GM12878 (cell line): ENCODE measurements around the gene TEC. TPM values are rescaled to one million over a fixed set of nuclear protein-coding genes. Genes with fewer than 3 reads are reported as not detected.

Experiments
- ATAC-seq: fragments of 200-7000 bp; cut with Tn5 transposase; 3 replicates; pipeline ENCODE4 v1.9.1; 2020; ENCODE audit warnings: mild to moderate bottlenecking, moderate library complexity
- BruUV-seq: library from RNA; stranded (reverse); fragments of 400-500 nt; replicated peaks from 2 replicates; lab custom pipeline; 2021; lab: Mats Ljungman, UMichigan
- CTCF ChIA-PET: fragments of 300-600 bp; sonication (Branson Sonifier 250); formaldehyde crosslinking; extraction: SDS; loops from one replicate; lab custom pipeline; 2021; ENCODE audit warnings: inconsistent platforms; lab: Yijun Ruan, JAX
- POLR2A ChIA-PET: fragments of 350-600 bp; formaldehyde crosslinking; extraction: SDS; loops from one replicate; lab custom pipeline; 2021; ENCODE audit warnings: inconsistent platforms; lab: Charles Lee
- RAD21 ChIA-PET: fragments of 300-600 bp; sonication (Branson Sonifier 250); formaldehyde crosslinking; loops from one replicate; lab custom pipeline; 2023; ENCODE audit warnings: antibody characterized with exemption; ENCODE audit not compliant: unreplicated experiment; lab: Charles Lee
- SMC1A ChIA-PET: fragments of 300-600 bp; sonication (Branson Sonifier 250); formaldehyde crosslinking; loops from one replicate; lab custom pipeline; 2023; ENCODE audit not compliant: unreplicated experiment, uncharacterized antibody; lab: Charles Lee
- DNase-seq: peaks from one replicate; pipeline ENCODE4 v3.0.0-alpha.2; 2011; ENCODE audit warnings: low read depth, low spot score
- FAIRE-seq: peaks from 3 replicates; lab custom pipeline; 2011; peaks lifted over from hg19 to GRCh38; lab: Jason Lieb, UNC
- H2AFZ ChIP-seq: 2 replicates; pipeline ENCODE4 v1.6.0; 2011; ENCODE audit warnings: low read depth, low read length, control low read depth; ENCODE audit not compliant: control insufficient read depth
- H3K27ac ChIP-seq: 2 replicates; pipeline ENCODE4 v1.5.1; 2011; ENCODE audit warnings: control low read depth; ENCODE audit not compliant: control insufficient read depth, insufficient read depth
- H3K27me3 ChIP-seq, 2 experiments: replicated peaks in 1 of 2; 2 replicates each; pipeline versions ENCODE4 v1.6.0 to v1.6.1; 2011; ENCODE audit warnings: low read length in 1 of 2; ENCODE audit not compliant: control insufficient read depth in 2 of 2, insufficient read depth in 2 of 2
- H3K36me3 ChIP-seq, 2 experiments: 2 replicates each; pipeline ENCODE4 v1.5.1; 2011; ENCODE audit warnings: low read length in 1 of 2; ENCODE audit not compliant: control insufficient read depth in 2 of 2, insufficient read depth in 2 of 2
- H3K4me1 ChIP-seq: 2 replicates; pipeline ENCODE4 v1.6.1; 2011; ENCODE audit warnings: mild to moderate bottlenecking, low read length, moderate library complexity, mixed read lengths; ENCODE audit not compliant: control insufficient read depth, insufficient read depth
- H3K4me2 ChIP-seq: 2 replicates; pipeline ENCODE4 v1.6.0; 2011; ENCODE audit warnings: control low read depth; ENCODE audit not compliant: control insufficient read depth, insufficient read depth
- H3K4me3 ChIP-seq: fragments of 200-600 bp; sonication (generic); 2 replicates; pipeline ENCODE4 v1.5.1; 2016
- H3K79me2 ChIP-seq: 2 replicates; pipeline ENCODE4 v1.6.0; 2011; ENCODE audit warnings: low read length; ENCODE audit not compliant: control insufficient read depth, insufficient read depth
- H3K9ac ChIP-seq: 2 replicates; pipeline ENCODE4 v1.8.0; 2011; ENCODE audit warnings: low read length, control low read depth, mixed read lengths; ENCODE audit not compliant: control insufficient read depth, insufficient read depth
- H3K9me3 ChIP-seq: replicated peaks from 3 replicates; pipeline ENCODE4 v1.5.1; 2011; ENCODE audit warnings: mild to moderate bottlenecking, low read length; ENCODE audit not compliant: control insufficient read depth, insufficient read depth
- H4K20me1 ChIP-seq: 2 replicates; pipeline ENCODE4 v1.6.0; 2011; ENCODE audit not compliant: control insufficient read depth, insufficient read depth
- ATF2 ChIP-seq: IDR thresholded peaks from 2 replicates; pipeline ENCODE4 v1.6.1; 2012; ENCODE audit warnings: low read length, inconsistent platforms
- BRCA1 ChIP-seq: IDR thresholded peaks from 2 replicates; pipeline ENCODE4 v1.6.1; 2011; ENCODE audit warnings: low read depth, low read length, improper control_type of control experiment
- HDAC2 ChIP-seq: fragments of 200-600 bp; sonication (generic); IDR thresholded peaks from 2 replicates; pipeline ENCODE4 v1.6.1; 2017
- HSF1 ChIP-seq: fragments of 150-350 bp; IDR thresholded peaks from 2 replicates; pipeline ENCODE4 v1.6.1; 2014; ENCODE audit warnings: mild to moderate bottlenecking, low read depth, low read length
- IKZF1 ChIP-seq: fragments of 450-650 bp; conservative IDR thresholded peaks from 2 replicates; pipeline ENCODE4 v1.6.1; 2017; ENCODE audit warnings: antibody characterized with exemption, mild to moderate bottlenecking
- IKZF2 ChIP-seq, 2 experiments: fragments of 450-650 bp; IDR thresholded peaks; 2 replicates each; pipeline ENCODE4 v1.6.1; 2017; ENCODE audit warnings: mild to moderate bottlenecking in 2 of 2, moderate library complexity in 2 of 2
- MTA2 ChIP-seq: fragments of 450-650 bp; IDR thresholded peaks from 2 replicates; pipeline ENCODE4 v1.6.1; 2016; ENCODE audit warnings: low read depth, mild to moderate bottlenecking, moderate library complexity
- MYB ChIP-seq: fragments of 150-350 bp; IDR thresholded peaks from 2 replicates; pipeline ENCODE4 v1.6.1; 2014; ENCODE audit warnings: mild to moderate bottlenecking, low read depth, low read length, borderline replicate concordance
- NBN ChIP-seq: fragments of 450-650 bp; IDR thresholded peaks from 2 replicates; pipeline ENCODE4 v1.6.1; 2016
- NFIC ChIP-seq: IDR thresholded peaks from 2 replicates; pipeline ENCODE4 v1.6.1; 2012; ENCODE audit warnings: low read depth, mild to moderate bottlenecking, inconsistent platforms, low read length, moderate library complexity
- NR2C1 ChIP-seq: fragments of 450-650 bp; IDR thresholded peaks from 2 replicates; pipeline ENCODE4 v1.6.1; 2017; ENCODE audit warnings: antibody characterized with exemption, mild to moderate bottlenecking, moderate library complexity
- PAX5 ChIP-seq: IDR thresholded peaks from 2 replicates; pipeline ENCODE4 v1.6.1; 2011; ENCODE audit warnings: low read depth, low read length, borderline replicate concordance
- POLR2AphosphoS5 ChIP-seq: IDR thresholded peaks from 2 replicates; pipeline ENCODE4 v1.6.1; 2011; ENCODE audit warnings: mild to moderate bottlenecking, low read length, inconsistent platforms
- RELB ChIP-seq: fragments of 450-650 bp; IDR thresholded peaks from 2 replicates; pipeline ENCODE4 v1.6.1; 2017; ENCODE audit warnings: low read depth, mild to moderate bottlenecking, moderate library complexity
- RUNX3 ChIP-seq: IDR thresholded peaks from 2 replicates; pipeline ENCODE4 v1.6.1; 2012; ENCODE audit warnings: low read length, inconsistent platforms
- SPI1 ChIP-seq: IDR thresholded peaks from 2 replicates; pipeline ENCODE4 v1.6.1; 2011; ENCODE audit warnings: low read depth, mild to moderate bottlenecking, low read length, moderate library complexity, borderline replicate concordance; ENCODE audit not compliant: insufficient read depth
- SREBF2 ChIP-seq: IDR thresholded peaks from 2 replicates; pipeline ENCODE4 v1.6.1; 2012; ENCODE audit warnings: mild to moderate bottlenecking, low read length
- USF1 ChIP-seq: IDR thresholded peaks from 2 replicates; pipeline ENCODE4 v1.6.1; 2011; ENCODE audit warnings: borderline replicate concordance, low read depth, mild to moderate bottlenecking, moderate library complexity, mixed read lengths, low read length; ENCODE audit not compliant: insufficient read depth; ENCODE audit errors: extremely low read length
- ZBED1 ChIP-seq: IDR thresholded peaks from 2 replicates; pipeline ENCODE4 v1.6.1; 2016; ENCODE audit warnings: borderline replicate concordance
- ZNF384 ChIP-seq: IDR thresholded peaks from 2 replicates; pipeline ENCODE4 v1.6.1; 2012; ENCODE audit warnings: low read depth, mild to moderate bottlenecking, low read length, improper control_type of control experiment, borderline replicate concordance
- WGBS: methylation state at CpG from one replicate; pipeline ENCODE4 v1.1.6; 2016; ENCODE audit warnings: low lambda C conversion rate; ENCODE audit not compliant: insufficient replicate concordance, insufficient coverage; ENCODE audit errors: missing lambda C conversion rate; 5-methylcytosine and 5-hydroxymethylcytosine counted together
- in situ Hi-C: fragments of 300-500 bp; cut with MboI; formaldehyde crosslinking; loops from 9 replicates; pipeline ENCODE4 v1.14.3; 2018; ENCODE audit warnings: mixed read lengths
- intact Hi-C: fragments of 100-400 bp; cut with micrococcal nuclease; formaldehyde crosslinking; loops from one replicate; pipeline ENCODE4 v1.14.2; 2022; ENCODE audit not compliant: unreplicated experiment
- polyA plus RNA-seq, 11 experiments: library from polyadenylated mRNA; depleted of rRNA in 4 of 11; unstranded in 6 of 11; stranded (reverse) in 5 of 11; fragments of >200 nt; fragmentation: Nextera tagmentation in 4 of 11; fragmentation: Illumina TruSeq in 1 of 11; extraction: Ambion mirVana in 4 of 11; extraction: Trizol in 1 of 11; gene quantifications; 1 replicate in 1 of 11; 2 replicates in 10 of 11; pipeline versions ENCODE4 v1.2.1 to v1.2.3, GENCODE V29; 2011 to 2016; ENCODE audit warnings: inconsistent platforms in 2 of 11, missing spikeins in 2 of 11, low read depth in 1 of 11
- total RNA-seq, 4 experiments: library from RNA; depleted of rRNA in 3 of 4; stranded (reverse); fragments of >200 nt in 3 of 4; fragmentation: Illumina TruSeq in 1 of 4; extraction: Trizol in 1 of 4; gene quantifications; 2 replicates each; pipeline versions ENCODE4 v1.2.1 to v1.2.3, GENCODE V29; 2013 to 2021

Gene TEC
- total and polyA plus RNA-seq, 10 of the 15 experiments (the other 5 are each of a cell fraction or from before 2014, with no cell fraction given) = 7.4 to 27.2 (median 17.1) TPM

GRCh38 chr4:48138936-48139335, 130.7 kb downstream of the TEC start:
- Histone ChIP-seq H3K9ac (no peak overlapping the region), H3K27me3 (no peaks in the 10 kb centered on the region), H3K4me2 (peak overlapping the region; percentile 28), H3K36me3 (peaks cover 15 to 45% of the 10 kb centered on the region in 2 experiments), H3K9me3 (no peaks in the 10 kb centered on the region), H2AFZ (no peak overlapping the region), H4K20me1 (no peaks in the 10 kb centered on the region), H3K4me3 (no peak overlapping the region), H3K79me2 (no peaks in the 10 kb centered on the region), H3K27ac (peak overlapping the region; percentile 48), H3K4me1 (peaks cover 17% of the 10 kb centered on the region)
- FAIRE-seq (no peak), DNase-seq (peak; percentile 53), ATAC-seq (peak; percentile 89)
- intact Hi-C loops = no loop called here
- POLR2A ChIA-PET = interaction anchor here (0.5 to 1.5 kb wide), 5 partner anchors 11 to 684 kb away, joined by 3 to 8 read pairs (median 4); no protein-coding TSS in a partner anchor
- RAD21 ChIA-PET = interaction anchor here (1.0 to 4.3 kb wide), 12 partner anchors 9 to 136 kb away, joined by 3 to 20 read pairs (median 4); no protein-coding TSS in a partner anchor
- in situ Hi-C loops = no loop called here
- CTCF ChIA-PET = interaction anchor here (0.8 to 5.5 kb wide), 15 partner anchors 10 to 151 kb away, joined by 3 to 71 read pairs (median 5); no protein-coding TSS in a partner anchor
- SMC1A ChIA-PET = interaction anchor here (0.6 to 4.9 kb wide), 17 partner anchors 10 to 205 kb away, joined by 3 to 50 read pairs (median 4); no protein-coding TSS in a partner anchor
- WGBS = 35% methylated on average over 3 of the region's 3 CpGs
- BruUV-seq = no TSS peak
- TF ChIP-seq NR2C1 = no peak
- TF ChIP-seq PAX5 = 0 out of 2 replicates have a peak, but pooled peaks have one; percentile 52
- peak; percentile 37; the same call in 1 of the 2 replicates for TF ChIP-seq ATF2
- TF ChIP-seq ZNF384 = 0 out of 2 replicates have a peak, but pooled peaks have one; percentile 59
- TF ChIP-seq HDAC2 = no peak
- TF ChIP-seq USF1 = no peak
- TF ChIP-seq RELB = peak; percentile 49; the same call in 1 of the 2 replicates
- peak in 1 of 2 experiments; percentile 28; a peak in 2 of 4 replicates for TF ChIP-seq IKZF2 (IDR thresholded peaks at IDR 0.05)
- TF ChIP-seq MTA2 = peak; percentile 44; the same call in 1 of the 2 replicates
- no peak for TF ChIP-seq HSF1
- 0 out of 2 replicates have a peak, but pooled peaks have one; percentile 9 for TF ChIP-seq POLR2AphosphoS5
- no peak for TF ChIP-seq NBN
- no peak for TF ChIP-seq MYB
- TF ChIP-seq BRCA1 = no peak
- TF ChIP-seq NFIC = peak; percentile 52; the same call in 1 of the 2 replicates
- TF ChIP-seq SPI1 = peak; percentile 69; the same call in 1 of the 2 replicates
- peak; percentile 29; the same call in 1 of the 2 replicates for TF ChIP-seq IKZF1
- TF ChIP-seq RUNX3 = peak; percentile 61
- no peak for TF ChIP-seq SREBF2
- no peak for TF ChIP-seq ZBED1
